Thyroid gland (tissue), 4 donors: Measurements from ENCODE around the gene STAT6.
"Not testable (repeated sequence)": the region's sequence is repeated elsewhere in the genome, so short reads cannot be mapped to it uniquely, and the experiment has no call there.

Experiments used
- CTCF ChIP-seq, 6 experiments: fragments of 200-600 bp in 3 of 6; fragments of 450-650 bp in 3 of 6; sonication (generic) in 3 of 6; IDR thresholded peaks; one replicate each; pipeline ENCODE4 v1.5.1; 2016 to 2019; ENCODE audit warnings: antibody characterized with exemption in 6 of 6, mild to moderate bottlenecking in 2 of 6, inconsistent platforms in 1 of 6, moderate library complexity in 1 of 6
- POLR2A ChIP-seq, 2 donors: fragments of 450-650 bp; IDR thresholded peaks; one replicate each; pipeline ENCODE4 v1.6.1; 2017; ENCODE audit warnings: antibody characterized with exemption in 2 of 2, mild to moderate bottlenecking in 2 of 2, moderate library complexity in 1 of 2

DNA sequence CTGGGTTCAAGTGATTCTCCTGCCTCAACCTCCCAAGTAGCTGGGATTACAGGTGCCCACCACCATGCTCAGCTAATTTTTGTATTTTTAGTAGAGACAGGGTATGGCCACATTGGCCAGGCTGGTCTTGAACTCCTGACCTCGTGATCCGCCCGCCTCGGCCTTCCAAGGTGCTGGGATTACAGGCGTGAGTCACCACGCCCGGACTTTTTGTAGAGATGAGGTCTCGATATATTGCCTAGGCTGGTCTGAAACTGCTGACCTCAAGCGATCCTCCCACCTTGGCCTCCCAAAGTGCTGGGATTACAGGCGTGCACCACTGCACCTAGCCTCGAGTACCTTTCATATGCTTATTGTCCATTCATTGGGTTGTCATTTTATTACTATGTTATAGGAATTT, 9.6 kb upstream of the STAT6 start:
- TF ChIP-seq CTCF, POLR2A (IDR thresholded peaks at IDR 0.05): not testable (repeated sequence)
